HT1080 (cell line): ENCODE measurements around the gene TPRG1L. TPM values are rescaled to one million over a fixed set of nuclear protein-coding genes. Genes with fewer than 3 reads are reported as not detected.

Source experiments
- DNase-seq: peaks from one replicate; pipeline ENCODE4 v3.0.0-alpha.2; 2015; ENCODE audit warnings: low read depth
- total RNA-seq: library from RNA; depleted of rRNA; stranded (reverse); fragments of >200 nt; shearing (Covaris generic); gene quantifications from 2 replicates; pipeline ENCODE4 v1.2.3, GENCODE V29; 2014; rRNA removed

Gene TPRG1L
- total RNA-seq, 1 experiment from 2014 or later: 14.4 TPM

- DNase-seq: no peak
Observed at GRCh38 chr1:3678361-3679097, 53.7 kb downstream of the TPRG1L start.

DNA sequence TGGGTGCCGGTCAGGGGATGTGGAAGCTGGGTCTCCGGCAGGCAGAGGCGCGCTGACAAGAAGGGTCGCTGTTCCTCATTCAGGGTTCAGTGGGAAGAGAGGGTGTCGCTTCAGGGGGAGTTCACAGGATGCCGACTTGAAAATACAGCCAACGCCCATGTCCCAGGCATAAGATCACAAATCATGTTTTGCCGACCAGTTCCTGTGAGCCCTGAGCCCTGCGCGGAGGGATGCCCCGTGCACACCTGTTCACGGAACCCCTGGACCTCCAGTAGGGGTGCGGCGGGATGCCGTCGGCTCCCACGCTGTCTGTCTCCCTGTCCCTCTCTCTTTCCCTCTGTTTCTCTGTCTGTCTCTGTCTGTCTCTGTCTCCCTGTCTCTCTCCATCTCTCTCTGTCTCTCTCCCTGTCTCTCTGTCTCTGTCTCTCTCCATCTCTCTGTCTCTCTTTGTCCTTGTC lies 54.3 kb downstream of the TPRG1L start:
- no peak for DNase-seq

Other genes starting within 250 kb of the TPRG1L start
- gene ARHGEF16, start 170.3 kb upstream of the TPRG1L start, total RNA-seq: 0.05 and 0.23 TPM in 2 replicates
- 0.10 and 0.92 TPM in 2 replicates for gene MEGF6, start 13.5 kb upstream of the TPRG1L start, total RNA-seq
- 57.7 and 64.5 TPM in 2 replicates for gene WRAP73, start 25.1 kb downstream of the TPRG1L start, total RNA-seq
- gene TP73, start 27.5 kb downstream of the TPRG1L start, total RNA-seq: 0.27 TPM in 1 of 2 replicates, not detected in the other
- gene CCDC27, start 127.4 kb downstream of the TPRG1L start, total RNA-seq: not detected in 2 replicates
- gene SMIM1, start 147.7 kb downstream of the TPRG1L start, total RNA-seq: 0.26 and 1.1 TPM in 2 replicates
- gene LRRC47, start 171.5 kb downstream of the TPRG1L start, total RNA-seq: 46.2 and 59.1 TPM in 2 replicates
- gene CEP104, start 232.2 kb downstream of the TPRG1L start, total RNA-seq: 16.1 and 22.8 TPM in 2 replicates
- 8.1 and 8.9 TPM in 2 replicates for gene DFFB, start 232.5 kb downstream of the TPRG1L start, total RNA-seq